AG08396 (cell line): Measurements from ENCODE around the gene KIF6.
"Not testable (repeated sequence)": the region's sequence is repeated elsewhere in the genome, so short reads cannot be mapped to it uniquely, and the experiment has no call there.

Experiments used
- DNase-seq: peaks from one replicate; pipeline ENCODE4 v3.0.0; 2012; ENCODE audit warnings: low spot score, mixed read lengths

KIF6 gene

DNA sequence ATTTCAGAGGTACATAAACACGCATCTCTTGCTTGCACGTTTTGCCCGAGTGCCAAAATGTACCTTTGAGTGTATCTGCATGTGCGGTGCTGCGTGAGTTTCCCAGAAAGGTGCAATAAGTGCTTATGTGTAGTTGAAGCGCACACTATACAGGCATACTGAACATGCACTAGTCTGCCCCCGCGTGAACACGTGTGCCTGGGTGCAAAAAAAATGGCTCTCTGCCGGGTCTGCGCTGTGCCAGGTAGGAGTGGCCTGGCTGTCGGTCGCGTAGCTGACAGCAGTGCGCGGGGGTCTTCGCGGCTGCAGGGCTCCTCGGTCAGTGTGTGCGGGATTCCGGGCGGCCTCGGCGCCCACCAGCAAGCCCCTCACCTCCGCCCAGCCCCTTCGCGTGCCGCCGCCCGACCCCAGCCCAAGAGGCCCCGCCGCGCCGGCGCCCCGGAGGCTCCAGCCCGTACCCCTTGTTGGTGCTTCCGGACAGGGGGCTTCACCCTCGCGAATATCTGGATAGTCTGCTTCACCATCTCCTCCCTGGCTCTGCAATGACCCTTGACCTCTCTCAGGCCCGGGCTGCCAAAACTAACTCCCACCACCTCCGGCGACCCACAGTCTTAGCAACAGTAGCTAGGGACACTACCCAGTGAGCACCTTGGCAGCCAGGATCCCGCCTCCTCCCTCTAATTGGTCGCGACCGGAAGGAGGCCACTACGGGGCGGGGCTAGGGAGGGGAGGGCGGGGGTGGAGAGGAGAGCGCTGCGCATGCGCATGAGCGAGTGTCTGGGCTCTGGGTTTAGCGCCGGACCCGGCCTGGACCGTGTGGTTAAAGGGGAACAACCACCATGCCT, at the start of gene KIF6:
TSS of gene KIF6 (minus strand) at position 622 of the 845 bp plus-strand sequence. CDS start at position 524, 98 bp downstream.
- DNase-seq = peak; percentile 98

- no peak for DNase-seq
These were observed 48.6 kb upstream of the KIF6 start for GRCh38 chr6:39773782-39774181.

GRCh38 chr6:39772559-39773273, 47.5 kb upstream of the KIF6 start:
- DNase-seq = peak; percentile 54

DNA sequence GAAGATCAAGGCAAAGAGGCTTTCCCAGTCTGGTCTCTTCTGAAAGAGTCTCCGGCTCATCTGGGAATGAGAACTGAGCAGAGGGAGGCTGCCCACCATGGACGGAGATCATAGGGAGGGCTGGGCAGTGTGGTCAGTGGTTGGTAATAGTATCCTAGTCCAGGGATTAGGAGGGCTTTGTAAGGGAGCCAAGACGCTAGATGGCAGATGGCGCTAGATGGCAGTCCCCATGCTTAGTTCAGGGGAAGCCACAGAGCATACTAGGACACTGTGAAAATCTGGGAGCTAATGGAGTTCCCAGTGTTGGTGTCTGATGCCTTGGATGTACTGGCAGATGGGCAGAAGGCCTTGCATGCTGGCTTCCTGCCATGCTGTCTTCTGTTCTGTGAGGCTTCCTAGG, 45.2 kb upstream of the KIF6 start:
- no peak for DNase-seq

DNA sequence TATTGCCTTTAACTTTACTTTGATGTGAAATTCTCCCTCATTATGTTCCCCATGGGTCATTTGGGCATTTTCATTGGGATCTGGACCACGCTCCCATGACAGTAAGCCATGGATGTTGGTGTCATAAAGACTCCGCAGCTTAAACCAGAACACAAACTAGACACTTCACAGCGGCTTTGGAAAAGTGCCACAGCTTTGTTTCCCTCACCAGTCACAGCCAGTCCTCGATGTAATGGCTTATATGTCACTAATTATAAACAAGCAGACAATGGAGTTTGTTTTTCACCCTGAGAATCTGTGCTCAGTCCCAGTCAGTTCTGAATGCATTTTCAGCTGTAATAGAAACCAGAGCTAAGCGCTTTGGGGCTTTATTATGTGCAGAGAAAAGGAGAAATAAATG, 43.8 kb upstream of the KIF6 start:
- no peak for DNase-seq

DNA sequence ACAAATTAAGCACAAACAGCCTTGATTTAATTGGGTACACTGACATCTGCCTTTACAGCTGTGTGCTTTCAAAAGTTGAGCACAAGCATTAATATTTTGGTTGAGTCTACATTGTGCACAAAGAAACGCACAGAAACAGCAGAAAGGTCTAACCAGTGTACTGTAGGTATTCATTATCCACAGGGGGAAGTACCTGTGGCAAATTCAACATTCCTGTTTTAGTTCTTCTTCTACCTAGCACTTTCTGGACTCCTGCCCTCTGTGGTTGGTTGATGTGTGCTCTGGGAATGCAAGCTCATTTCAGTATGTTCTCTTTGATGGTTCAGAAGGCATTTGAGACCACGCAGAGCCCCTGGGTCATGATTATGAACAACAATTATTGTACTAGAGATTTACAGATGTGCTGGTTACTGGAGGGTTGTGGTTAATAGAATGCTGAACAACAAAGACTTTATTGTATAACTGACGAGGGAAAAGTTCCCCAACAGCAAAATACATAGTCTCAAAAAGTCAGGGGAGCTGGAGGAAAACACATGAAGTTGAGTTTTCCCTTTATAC, 40.4 kb upstream of the KIF6 start:
- no peak for DNase-seq

GRCh38 chr6:39760226-39760952, 35.2 kb upstream of the KIF6 start:
- DNase-seq = no peak

DNA sequence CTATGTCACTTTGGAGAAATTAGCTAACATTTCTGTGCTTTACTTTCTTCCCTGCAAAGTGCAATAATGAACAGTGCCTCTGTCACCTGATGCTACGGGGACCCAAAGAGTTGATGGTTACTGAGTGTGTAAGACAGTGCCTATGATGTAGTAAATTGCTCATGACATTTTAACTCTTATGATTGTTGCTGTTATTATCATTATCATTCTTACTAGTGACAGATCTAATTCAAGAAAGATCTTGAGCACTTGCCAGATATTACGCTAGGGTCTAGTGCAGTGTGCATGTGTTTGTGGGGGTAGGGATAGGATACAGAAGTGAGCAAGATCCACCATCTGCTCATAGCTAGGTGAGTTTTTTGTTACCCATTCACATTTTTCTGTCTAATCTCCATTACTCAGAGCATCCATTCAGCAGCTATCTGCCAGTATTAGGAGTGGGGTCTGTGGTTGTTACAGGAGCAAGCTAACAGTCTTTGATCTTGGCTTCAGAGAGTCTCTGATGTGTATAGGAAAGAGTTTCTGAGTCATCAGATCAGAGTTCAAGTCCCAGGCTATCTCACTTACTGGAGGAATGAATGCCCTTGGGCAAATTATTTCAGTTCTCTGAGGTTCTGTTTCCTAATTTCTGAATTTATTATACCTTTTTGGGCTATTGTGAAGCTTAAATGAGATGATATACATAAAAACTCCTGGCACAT, 33.8 kb upstream of the KIF6 start:
- no peak for DNase-seq

DNA sequence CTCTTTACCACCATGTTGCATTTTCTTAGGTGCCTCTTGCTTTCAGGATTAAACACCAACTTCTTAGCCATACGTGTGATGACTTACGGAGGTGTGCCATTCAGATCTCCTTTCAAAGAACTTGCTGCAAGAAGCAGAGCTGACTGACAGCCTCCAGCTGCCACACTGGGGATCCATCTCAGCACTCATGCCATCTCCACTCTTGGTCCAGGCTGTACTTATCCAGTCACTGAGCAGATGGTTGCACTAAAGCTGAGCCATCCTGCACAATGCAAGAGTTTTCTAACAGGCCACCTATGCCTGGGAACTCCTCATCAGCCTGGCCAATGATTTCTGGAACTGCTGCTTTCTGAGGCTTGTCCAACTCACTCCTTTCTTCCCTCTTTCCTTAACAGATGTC, 31.4 kb upstream of the KIF6 start:
- no peak for DNase-seq

- no peak for DNase-seq
These were observed 30.0 kb upstream of the KIF6 start for GRCh38 chr6:39755231-39755630.

GRCh38 chr6:39754514-39755115, 29.4 kb upstream of the KIF6 start:
- no peak for DNase-seq

GRCh38 chr6:39753725-39754045, 28.5 kb upstream of the KIF6 start:
- DNase-seq = no peak

GRCh38 chr6:39752835-39753724, 27.9 kb upstream of the KIF6 start:
- DNase-seq = no peak

GRCh38 chr6:39746795-39747194, 21.6 kb upstream of the KIF6 start:
- no peak for DNase-seq

DNA sequence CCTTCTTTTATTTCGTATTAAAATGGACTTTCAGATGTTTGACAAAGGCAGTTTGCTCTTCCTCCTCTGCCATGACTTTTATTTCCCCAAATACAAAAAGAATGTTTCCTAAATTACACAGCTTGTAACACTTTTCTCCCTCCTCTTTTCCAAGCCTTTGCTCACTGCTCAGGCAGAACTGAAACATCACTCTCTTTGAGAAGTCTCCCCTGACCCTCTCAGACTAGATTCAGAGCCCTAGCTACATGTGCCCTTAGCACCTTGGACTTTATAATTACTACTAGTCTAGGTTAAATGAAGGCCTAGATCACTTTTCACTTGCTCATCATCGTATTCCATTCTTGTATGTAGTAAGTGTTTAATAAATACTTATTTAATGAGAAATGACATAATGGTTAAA, 8.5 kb upstream of the KIF6 start:
- no peak for DNase-seq

GRCh38 chr6:39731565-39731964, 6.4 kb upstream of the KIF6 start:
- DNase-seq = no peak

DNA sequence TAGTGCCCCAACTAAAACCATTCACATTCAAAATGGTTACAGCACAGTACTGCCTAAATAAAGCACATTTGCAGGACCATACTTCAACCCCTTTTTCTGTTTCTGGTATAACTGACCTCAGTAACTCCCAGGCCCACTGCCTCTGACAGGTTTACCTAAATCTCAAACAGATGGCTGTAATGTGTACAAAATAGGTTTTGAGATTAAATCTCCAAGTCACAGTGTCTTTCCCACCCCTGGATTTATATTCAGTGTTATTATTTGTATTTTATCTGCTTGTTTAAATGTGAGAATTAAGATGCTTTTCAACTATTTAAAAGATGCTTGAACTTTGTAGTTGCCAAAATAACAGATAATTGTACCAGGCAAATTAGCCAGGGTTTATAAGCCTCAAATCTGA, 4.7 kb upstream of the KIF6 start:
- DNase-seq = no peak

- DNase-seq = no peak
These were observed 407 bp upstream of the KIF6 start for GRCh38 chr6:39725632-39725997.

DNA sequence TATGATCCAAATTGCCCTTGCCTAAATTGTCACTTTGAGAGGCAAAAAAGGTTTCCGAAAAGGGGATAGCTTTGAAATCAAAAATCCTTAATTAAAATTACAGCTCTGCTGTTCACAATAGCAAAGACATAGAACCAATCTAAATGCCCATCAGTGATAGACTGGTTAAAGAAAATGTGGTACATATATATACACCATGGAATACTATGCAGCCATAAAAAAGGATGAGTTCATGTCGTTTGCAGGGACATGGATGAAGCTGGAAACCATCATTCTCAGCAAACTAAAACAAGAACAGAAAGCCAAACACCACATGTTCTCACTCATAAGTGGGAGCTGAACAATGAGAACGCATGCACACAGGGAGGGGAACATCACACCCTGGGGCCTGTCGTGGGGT, 1.9 kb downstream of the KIF6 start:
- not testable (repeated sequence) for DNase-seq

DNA sequence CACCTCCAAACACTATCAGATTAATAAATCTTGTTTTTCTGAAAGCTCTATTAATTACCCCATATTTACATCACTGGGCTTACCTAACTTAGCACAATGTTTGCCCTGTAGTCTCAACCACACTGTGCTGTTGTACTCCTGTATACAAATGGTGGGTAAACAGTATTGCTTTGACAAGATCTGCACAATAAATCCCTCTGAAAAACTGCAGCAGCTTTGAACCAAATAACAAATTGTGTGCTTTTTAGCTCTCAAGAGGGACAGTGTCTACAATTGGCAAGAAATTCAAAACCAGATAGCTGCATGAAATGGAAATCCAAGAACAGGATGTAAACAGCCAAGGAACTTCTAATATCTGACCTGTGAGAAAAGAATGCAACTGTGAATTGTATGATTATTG, 10.4 kb downstream of the KIF6 start:
- no peak for DNase-seq
